Fibroblast of mammary gland (primary cell): ENCODE results near the gene ISYNA1.

ENCODE experiments used
- DNase-seq: peaks from one replicate; pipeline ENCODE4 v3.0.0-alpha.2; 2010; ENCODE audit warnings: low read depth
- H3K4me3 ChIP-seq: 2 replicates; pipeline ENCODE4 v1.5.1; 2011; ENCODE audit warnings: low read depth, mild to moderate bottlenecking, low read length, moderate library complexity; ENCODE audit not compliant: control insufficient read depth
- CTCF ChIP-seq: conservative IDR thresholded peaks from 2 replicates; pipeline ENCODE4 v1.5.1; 2011; ENCODE audit warnings: low read depth, low read length, inconsistent platforms; ENCODE audit not compliant: control insufficient read depth, insufficient read depth

The ISYNA1 gene

GRCh38 chr19:18435842-18436670 is 1.9 kb downstream of the ISYNA1 start:
- no peak for DNase-seq
- no peak for TF ChIP-seq CTCF
- H3K4me3 ChIP-seq, result no peak overlapping the region

GRCh38 chr19:18435178-18435841 is 2.6 kb downstream of the ISYNA1 start:
- DNase-seq, result no peak
- TF ChIP-seq CTCF, result no peak

GRCh38 chr19:18434411-18435175 is 3.3 kb downstream of the ISYNA1 start:
- H3K4me3 ChIP-seq, result no peak overlapping the region
- no peak for TF ChIP-seq CTCF
- DNase-seq, result no peak

More at GRCh38 chr19:18435178-18435841, 2.6 kb downstream of the ISYNA1 start:
- H3K4me3 ChIP-seq, result no peak overlapping the region

- H3K4me3 ChIP-seq, result no peak overlapping the region
- no peak for TF ChIP-seq CTCF
- no peak for DNase-seq
Observed at GRCh38 chr19:18433735-18434398, 4.1 kb downstream of the ISYNA1 start.

GRCh38 chr19:18433015-18433691 is 4.8 kb downstream of the ISYNA1 start:
- no peak for DNase-seq
- no peak for TF ChIP-seq CTCF
- H3K4me3 ChIP-seq, result peak overlapping the region; percentile 6
